GM19395 (cell line): Measurements from ENCODE around the gene CAPN8.

ENCODE experiments used
- ATAC-seq: cut with Tn5 transposase; IDR thresholded peaks from one replicate; pipeline ENCODE4 v1.9.1; 2021; ENCODE audit warnings: mild to moderate bottlenecking, moderate library complexity; ENCODE audit not compliant: unreplicated experiment

The CAPN8 gene

GRCh38 chr1:223620297-223620897, 45.1 kb downstream of the CAPN8 start:
- ATAC-seq: no peak

DNA sequence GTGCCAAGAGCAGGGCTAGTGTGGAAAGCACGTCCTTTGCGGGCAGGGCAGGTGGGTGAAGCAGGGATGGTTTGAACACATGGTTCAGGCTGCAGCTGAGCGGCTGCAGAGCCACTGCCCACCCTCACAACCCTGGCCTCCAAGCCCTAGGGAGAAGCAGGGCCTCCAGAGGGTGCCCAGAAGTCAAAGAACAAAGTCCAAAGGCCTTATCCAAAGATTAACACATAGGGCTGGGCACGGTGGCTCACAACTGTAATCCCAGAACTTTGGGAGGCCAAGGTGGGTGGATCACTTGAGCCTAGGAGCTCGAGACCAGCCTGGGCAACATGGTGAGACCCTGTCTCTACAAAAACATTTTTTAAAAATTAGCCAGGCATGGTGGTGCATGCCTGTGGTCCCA, 46.8 kb downstream of the CAPN8 start:
- no peak for ATAC-seq

GRCh38 chr1:223617323-223618070, 48.0 kb downstream of the CAPN8 start:
- no peak for ATAC-seq

- no peak for ATAC-seq
Observed at GRCh38 chr1:223616586-223616985, 48.9 kb downstream of the CAPN8 start.

DNA sequence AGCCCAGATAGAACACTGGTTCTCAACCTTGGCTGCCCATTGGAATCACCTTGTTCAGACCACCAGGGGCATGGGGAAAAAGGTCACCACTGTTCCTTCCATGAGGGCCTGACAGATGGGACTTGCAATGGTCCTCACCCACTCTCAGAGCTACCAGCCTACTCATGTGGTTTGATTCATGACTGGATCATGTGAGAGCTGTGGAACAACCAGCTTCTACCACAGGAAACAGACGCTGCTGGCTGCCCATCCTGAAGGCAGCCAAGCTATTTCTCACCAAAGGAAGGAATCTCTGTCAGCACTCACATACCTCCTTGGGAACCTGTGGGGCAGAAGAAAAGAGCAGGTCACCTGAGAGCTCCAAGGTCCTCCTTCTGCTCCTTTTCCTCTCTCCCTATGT, 53.6 kb downstream of the CAPN8 start:
- no peak for ATAC-seq

GRCh38 chr1:223609977-223610376, 55.5 kb downstream of the CAPN8 start:
- ATAC-seq: no peak

DNA sequence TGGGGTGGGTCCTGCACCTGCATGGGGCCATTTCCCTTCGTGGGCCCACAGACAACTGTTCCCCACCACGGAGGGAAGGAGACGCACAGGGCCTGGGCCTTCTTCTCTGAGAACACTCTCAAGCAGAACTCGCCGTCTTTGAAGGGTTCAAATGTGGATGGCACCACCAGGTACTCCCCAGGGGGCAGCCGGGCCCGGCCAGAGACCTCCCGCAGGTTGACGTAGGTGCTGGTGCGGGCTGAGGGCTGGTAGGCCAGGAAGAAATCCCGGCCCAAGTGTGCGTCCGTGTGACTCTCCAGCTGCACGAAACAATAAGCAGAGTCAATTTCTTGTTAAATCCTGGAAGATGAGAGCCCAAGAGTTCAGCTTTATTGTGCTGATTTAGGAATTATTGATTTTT, 56.4 kb downstream of the CAPN8 start:
- no peak for ATAC-seq

DNA sequence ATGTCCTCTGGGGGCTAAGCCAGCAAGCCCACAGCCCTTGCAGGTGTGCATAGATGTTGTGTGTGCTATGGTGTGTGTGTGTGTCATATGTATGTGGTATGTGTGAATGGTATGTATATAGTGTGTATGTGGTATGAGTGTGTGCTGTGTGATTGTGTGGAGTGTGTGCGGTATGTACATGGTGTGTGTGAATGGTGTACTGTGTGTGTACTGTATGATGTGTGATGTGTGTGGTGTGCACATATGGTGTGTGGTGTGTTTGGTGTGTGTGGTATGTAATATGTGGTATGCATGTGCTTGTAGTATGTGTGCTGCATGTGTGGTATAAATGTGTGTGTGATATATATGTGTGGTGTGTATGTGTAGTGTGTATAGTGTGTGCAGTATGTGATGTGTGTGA, 107.0 kb downstream of the CAPN8 start:
- ATAC-seq: no peak

DNA sequence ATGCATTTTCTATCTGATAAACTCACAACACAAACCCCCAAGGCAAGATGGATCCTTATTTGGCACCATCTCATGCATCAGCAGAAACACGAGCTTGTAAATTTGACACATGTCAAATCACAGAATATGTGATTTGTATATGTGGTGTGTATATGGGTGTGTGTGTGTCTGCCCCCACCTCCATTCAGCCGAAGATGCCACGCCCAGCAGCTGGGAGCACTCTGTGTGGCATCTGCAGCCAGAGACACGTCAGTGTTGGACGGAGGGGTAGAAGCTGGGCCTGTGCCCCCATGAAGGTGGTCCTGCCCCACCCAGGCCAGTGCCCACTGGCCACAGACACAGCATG, 108.4 kb downstream of the CAPN8 start:
- ATAC-seq: peak; percentile 9

DNA sequence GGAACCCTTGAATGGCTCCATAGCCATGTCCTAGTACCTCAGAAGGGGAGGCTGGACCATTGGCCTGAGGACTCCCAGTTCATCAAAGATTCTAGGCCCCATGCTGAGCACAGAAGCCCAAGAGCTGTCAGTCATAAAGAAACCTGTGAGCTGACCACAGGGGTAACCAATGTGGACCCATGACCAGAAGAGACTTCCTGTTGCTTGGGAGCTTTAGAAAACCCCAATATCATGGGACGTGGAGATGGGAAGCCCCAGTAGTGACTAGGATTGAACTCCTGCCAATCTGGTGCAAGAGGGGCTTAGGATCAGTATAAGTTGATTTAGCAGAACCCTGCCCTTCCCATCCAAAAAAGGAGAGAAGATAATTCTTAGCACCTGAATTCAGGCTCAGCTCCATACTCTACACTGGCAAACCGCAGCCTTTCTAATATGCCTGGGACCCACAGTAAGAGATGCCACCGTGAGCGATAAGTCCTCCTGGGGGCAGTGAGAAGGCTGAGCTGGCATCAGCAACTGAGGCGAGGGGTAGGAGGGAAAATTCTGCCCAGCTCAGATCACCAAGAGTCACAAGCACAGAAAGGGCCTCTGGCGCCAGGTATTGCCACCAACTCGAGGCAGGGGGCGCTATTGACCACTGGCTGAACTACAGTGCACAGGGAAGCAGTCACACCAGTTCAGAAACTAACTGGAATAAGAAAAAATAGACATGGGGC, 108.9 kb downstream of the CAPN8 start:
- peak; percentile 91 for ATAC-seq

DNA sequence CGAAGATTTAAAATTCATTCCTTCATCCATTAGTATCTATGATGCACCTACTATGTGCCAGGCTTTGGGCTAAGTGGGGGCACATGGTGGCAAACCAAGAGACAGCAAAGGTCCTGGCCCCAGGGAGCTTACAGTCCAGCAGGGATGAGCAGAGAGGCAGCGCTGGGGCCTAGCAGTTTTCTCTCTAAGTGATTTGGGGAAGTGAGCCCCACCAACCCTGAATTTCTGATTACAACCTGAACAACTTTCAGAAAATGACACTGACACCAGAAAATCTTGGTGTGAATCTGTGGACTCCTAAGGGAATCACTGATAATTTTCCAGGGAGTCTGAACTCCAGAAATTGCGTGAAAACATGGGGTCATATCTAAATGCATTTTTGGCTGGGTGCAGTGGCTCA, 111.5 kb downstream of the CAPN8 start:
- no peak for ATAC-seq

DNA sequence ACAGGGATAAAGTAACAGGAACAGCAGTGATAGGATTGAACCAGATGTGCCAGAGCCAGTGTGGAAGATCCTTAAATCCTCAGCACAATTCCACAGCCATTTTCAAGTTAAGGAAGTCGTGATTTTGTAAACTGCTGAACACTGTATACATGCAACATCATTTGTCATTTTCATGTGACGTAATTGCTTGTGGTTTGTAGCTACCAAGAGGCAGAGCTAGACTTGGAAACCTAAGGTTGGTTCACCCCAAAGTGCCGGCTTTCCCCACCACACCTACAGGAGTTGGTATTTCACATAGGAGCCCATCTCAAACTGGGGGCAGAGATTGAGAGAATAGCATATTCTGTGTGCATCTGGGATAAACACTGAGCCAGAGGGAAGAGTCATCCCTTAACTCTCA, 113.9 kb downstream of the CAPN8 start:
- no peak for ATAC-seq

- ATAC-seq: no peak
Observed at GRCh38 chr1:223549740-223550139, 115.8 kb downstream of the CAPN8 start.

DNA sequence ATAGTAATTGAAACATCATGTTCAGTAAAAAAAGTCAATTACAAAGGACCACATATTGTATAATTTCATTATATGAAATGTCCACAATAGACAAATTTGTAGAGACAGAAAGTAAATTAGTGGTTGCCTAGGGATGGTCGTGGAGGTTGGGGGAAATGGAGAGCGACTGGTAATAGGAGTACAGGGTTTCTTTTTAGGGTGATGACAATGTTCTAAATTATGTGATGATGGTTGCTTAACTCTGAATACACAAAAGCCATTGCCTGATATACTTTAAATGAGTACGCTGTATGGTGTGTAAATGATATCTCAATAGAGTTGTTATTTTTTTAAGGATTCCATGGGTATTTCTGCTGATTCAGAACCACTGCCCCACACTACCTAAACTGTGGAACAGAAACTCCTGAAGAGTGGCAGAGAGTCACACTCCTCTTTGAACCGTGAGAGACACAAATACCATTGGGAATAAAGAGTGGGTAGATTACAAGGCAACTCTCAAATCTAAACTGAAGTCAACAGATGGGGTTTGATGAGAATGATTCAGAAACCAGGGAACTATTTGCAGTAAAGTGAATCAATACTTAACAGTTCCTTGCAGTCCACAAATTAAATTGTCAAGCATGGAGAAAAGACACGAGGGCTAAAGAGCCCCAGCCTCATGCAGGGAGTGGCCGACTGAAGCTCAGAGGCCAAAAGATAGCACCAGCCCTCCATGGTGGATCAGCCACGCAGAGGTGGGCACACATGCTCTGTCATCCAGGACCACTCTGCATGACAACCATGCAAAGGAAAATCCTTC, 118.0 kb downstream of the CAPN8 start:
- ATAC-seq: no peak

- no peak for ATAC-seq
Observed at GRCh38 chr1:223545343-223545742, 120.2 kb downstream of the CAPN8 start.

- no peak for ATAC-seq
Observed at GRCh38 chr1:223543560-223543959, 121.9 kb downstream of the CAPN8 start.

GRCh38 chr1:223542831-223543230, 122.7 kb downstream of the CAPN8 start:
- ATAC-seq: no peak

GRCh38 chr1:223540485-223541106, 124.9 kb downstream of the CAPN8 start:
- no peak for ATAC-seq

GRCh38 chr1:223539750-223540149, 125.8 kb downstream of the CAPN8 start:
- ATAC-seq: no peak

- no peak for ATAC-seq
Observed at GRCh38 chr1:223538981-223539380, 126.5 kb downstream of the CAPN8 start.

- no peak for ATAC-seq
Observed at GRCh38 chr1:223535319-223535718, 130.2 kb downstream of the CAPN8 start.
